ENCODE measurements around the gene C7orf33. TPM values are rescaled to one million over a fixed set of nuclear protein-coding genes. Genes with fewer than 3 reads are reported as not detected.

C7orf33 gene
- total and polyA plus RNA-seq, 4 donors: not detected

- 87% methylated on average over 8 of the region's 8 CpGs for WGBS
- H3K4me3 ChIP-seq (ENCODE audit: low read depth in 1 of 3, low read length in 3 of 3): no peak overlapping the region
- H3K27ac ChIP-seq (ENCODE audit: low read depth in 1 of 2, low read length in 2 of 2): no peak overlapping the region
- TF ChIP-seq JUND (IDR thresholded peaks at IDR 0.05) (no peak), GABPA (IDR thresholded peaks at IDR 0.05 in 1 of 2, conservative IDR thresholded peaks at IDR 0.05 in 1 of 2) (no peak), MAX (IDR thresholded peaks at IDR 0.05) (no peak), HNF4G (IDR thresholded peaks at IDR 0.05) (no peak), FOXA1 (IDR thresholded peaks at IDR 0.05) (no peak), RXRA (IDR thresholded peaks at IDR 0.05) (no peak), REST (IDR thresholded peaks at IDR 0.05) (no peak), ATF3 (IDR thresholded peaks at IDR 0.05) (no peak), HNF4A (conservative IDR thresholded peaks at IDR 0.05) (no peak), NR2F2 (IDR thresholded peaks at IDR 0.05) (no peak), SP1 (IDR thresholded peaks at IDR 0.05) (no peak), FOXA2 (IDR thresholded peaks at IDR 0.05) (no peak), RAD21 (IDR thresholded peaks at IDR 0.05) (no peak), YY1 (IDR thresholded peaks at IDR 0.05) (no peak), CTCF (IDR thresholded peaks at IDR 0.05; ENCODE audit: low read depth, low read length, missing input control) (no peak), EGR1 (IDR thresholded peaks at IDR 0.05; ENCODE audit: low read depth in 2 of 2) (no peak), ZBTB33 (IDR thresholded peaks at IDR 0.05) (no peak), TAF1 (conservative IDR thresholded peaks at IDR 0.05) (no peak)
- no peak for DNase-seq (ENCODE audit: low spot score)
- H3K4me1 ChIP-seq (ENCODE audit: control insufficient read depth in 4 of 4, insufficient read depth in 4 of 4, low read length in 3 of 4): no peaks in the 10 kb centered on the region
- H3K9ac ChIP-seq (ENCODE audit: low read depth in 1 of 2, low read length in 2 of 2): no peak overlapping the region
- H3K36me3 ChIP-seq (ENCODE audit: control insufficient read depth in 4 of 4, insufficient read depth in 3 of 4, low read depth in 1 of 4, low read length in 3 of 4): no peaks in the 10 kb centered on the region
- no peaks in the 10 kb centered on the region for H3K27me3 ChIP-seq (ENCODE audit: control insufficient read depth in 4 of 4, insufficient read depth in 4 of 4, low read length in 3 of 4)
- peaks cover 0 to 3% (median 0%) of the 10 kb centered on the region in 4 donors for H3K9me3 ChIP-seq (ENCODE audit: control insufficient read depth in 4 of 4, low read length in 3 of 4)
Measured at GRCh38 chr7:148546857-148547256, 43.7 kb upstream of the C7orf33 start.

Measured in liver (tissue), 9 donors.